ENCODE measurements around the gene AP2M1.
A peak's percentile ranks its signal among the peaks of the same experiment; 100 is the strongest.

AP2M1 gene

GRCh38 chr3:184229394-184230080, 54.9 kb downstream of the AP2M1 start, which contains the start of gene VWA5B2:
VWA5B2 (plus strand) TSS chr3:184229585; CDS start chr3:184230529, 944 bp downstream.
- peak; percentile 14 for DNase-seq (ENCODE audit: low read depth)
- TF ChIP-seq, protein P1, sequence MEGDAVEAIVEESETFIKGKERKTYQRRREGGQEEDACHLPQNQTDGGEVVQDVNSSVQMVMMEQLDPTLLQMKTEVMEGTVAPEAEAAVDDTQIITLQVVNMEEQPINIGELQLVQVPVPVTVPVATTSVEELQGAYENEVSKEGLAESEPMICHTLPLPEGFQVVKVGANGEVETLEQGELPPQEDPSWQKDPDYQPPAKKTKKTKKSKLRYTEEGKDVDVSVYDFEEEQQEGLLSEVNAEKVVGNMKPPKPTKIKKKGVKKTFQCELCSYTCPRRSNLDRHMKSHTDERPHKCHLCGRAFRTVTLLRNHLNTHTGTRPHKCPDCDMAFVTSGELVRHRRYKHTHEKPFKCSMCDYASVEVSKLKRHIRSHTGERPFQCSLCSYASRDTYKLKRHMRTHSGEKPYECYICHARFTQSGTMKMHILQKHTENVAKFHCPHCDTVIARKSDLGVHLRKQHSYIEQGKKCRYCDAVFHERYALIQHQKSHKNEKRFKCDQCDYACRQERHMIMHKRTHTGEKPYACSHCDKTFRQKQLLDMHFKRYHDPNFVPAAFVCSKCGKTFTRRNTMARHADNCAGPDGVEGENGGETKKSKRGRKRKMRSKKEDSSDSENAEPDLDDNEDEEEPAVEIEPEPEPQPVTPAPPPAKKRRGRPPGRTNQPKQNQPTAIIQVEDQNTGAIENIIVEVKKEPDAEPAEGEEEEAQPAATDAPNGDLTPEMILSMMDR (conservative IDR thresholded peaks at IDR 0.05; ENCODE audit: low read depth, low read length), result no peak
- peak within 1 kb of the TSS; percentile 28 for H3K4me3 ChIP-seq (ENCODE audit: low read depth, low read length)

DNA sequence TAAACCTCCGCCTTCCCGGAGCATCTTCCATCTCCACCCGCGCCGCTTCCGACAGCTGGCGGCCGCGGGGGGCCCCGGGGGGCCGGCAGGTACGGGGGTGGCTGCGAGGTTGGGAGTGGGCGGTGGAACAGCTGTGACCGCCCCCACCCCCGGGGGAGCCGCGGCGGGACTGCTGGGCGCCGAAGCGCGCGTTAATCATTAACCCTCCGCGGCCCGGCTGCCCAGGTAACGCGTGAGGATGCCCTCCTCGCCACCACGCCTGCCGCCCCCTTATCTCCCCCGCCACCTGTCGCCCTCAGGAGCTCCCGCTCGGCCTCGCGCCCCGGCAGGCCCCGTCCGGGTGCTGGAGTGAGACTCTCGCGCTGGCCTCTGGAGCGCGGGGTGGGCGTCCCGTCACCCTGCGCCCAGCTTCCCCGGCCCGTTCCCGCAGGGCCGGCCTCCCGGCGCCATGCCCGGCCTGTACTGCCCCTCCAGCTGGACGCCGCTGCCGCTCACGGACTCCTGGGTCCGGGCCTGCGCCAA, 55.5 kb downstream of the AP2M1 start:
- no peak for DNase-seq (ENCODE audit: low read depth)

GRCh38 chr3:184230603-184231528, 56.2 kb downstream of the AP2M1 start:
- no peak overlapping the region for H3K4me3 ChIP-seq (ENCODE audit: low read depth, low read length)
- DNase-seq (ENCODE audit: low read depth), result no peak
- TF ChIP-seq, protein P1 (conservative IDR thresholded peaks at IDR 0.05; ENCODE audit: low read depth, low read length), result no peak

More for the DNA sequence above, 55.5 kb downstream of the AP2M1 start:
- no peak overlapping the region for H3K4me3 ChIP-seq (ENCODE audit: low read depth, low read length)
- TF ChIP-seq, protein P1 (conservative IDR thresholded peaks at IDR 0.05; ENCODE audit: low read depth, low read length), result no peak

DNA sequence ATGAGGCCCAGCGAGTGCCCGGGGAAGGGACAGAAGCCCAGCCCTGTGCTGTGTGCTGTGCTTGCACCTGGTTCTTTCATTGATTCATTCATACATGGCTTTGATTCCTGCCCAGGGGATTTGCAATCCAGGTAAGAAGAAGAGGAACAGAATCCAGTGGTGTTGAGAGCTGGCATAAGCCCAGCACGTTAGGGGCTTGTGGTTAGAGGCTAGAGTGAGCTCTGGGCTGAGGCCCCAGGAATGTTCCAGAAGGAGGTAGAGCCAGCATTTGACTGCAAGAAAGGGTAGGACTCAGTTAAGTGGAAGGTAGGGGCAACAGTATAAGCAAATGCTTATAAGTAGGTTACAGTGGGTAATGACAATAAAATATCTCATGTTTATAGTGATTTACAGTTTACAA, 57.0 kb downstream of the AP2M1 start:
- TF ChIP-seq, protein P1 (conservative IDR thresholded peaks at IDR 0.05; ENCODE audit: low read depth, low read length), result no peak
- no peak overlapping the region for H3K4me3 ChIP-seq (ENCODE audit: low read depth, low read length)

DNA sequence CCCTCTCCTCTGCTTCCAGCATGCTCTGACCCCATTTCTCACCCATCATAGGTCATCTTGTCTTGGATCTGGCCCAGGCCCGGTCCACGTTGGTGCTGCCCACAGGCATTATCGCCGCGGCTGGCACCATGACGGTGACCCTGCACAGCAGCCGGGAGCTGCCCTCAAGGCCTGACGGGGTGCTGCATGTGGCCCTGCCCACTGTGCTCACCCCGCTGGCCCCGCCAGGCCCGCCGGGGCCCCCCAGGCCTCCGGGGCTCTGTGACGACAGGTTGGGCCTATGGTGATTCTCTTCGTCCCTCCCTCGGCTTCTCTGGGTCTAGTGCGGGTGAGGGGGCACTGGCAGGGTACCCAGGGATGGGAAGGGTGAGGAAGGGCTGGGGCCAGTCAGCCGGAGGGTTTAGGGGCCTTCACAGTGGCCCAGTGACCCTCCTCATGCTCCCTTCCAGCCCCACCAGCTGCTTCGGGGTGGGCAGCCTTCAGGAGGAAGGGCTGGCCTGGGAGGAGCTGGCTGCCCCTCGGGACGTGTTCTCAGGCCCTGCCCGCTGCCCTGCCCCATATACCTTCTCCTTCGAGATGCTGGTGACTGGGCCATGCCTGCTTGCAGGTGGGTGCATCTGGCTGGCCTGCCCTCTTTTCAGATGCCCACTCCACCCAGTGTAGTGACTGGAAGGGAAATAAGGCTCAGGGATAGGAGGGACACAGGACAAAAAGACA, 58.6 kb downstream of the AP2M1 start:
- no peak overlapping the region for H3K4me3 ChIP-seq (ENCODE audit: low read depth, low read length)
- TF ChIP-seq, protein P1 (conservative IDR thresholded peaks at IDR 0.05; ENCODE audit: low read depth, low read length), result no peak
- DNase-seq (ENCODE audit: low read depth), result no peak

More for the DNA sequence above, 57.0 kb downstream of the AP2M1 start:
- peak; percentile 22 for DNase-seq (ENCODE audit: low read depth)
